HEK293 (cell line): ENCODE measurements around the gene KIAA1671.

Experiments used
- CTCF ChIP-seq: fragments of 450-650 bp; formaldehyde crosslinking; IDR thresholded peaks from 2 replicates; pipeline ENCODE4 v1.5.1; 2016; ENCODE audit warnings: missing biosample characterization, missing genetic modification characterization
- REST ChIP-seq: fragments of 450-650 bp; formaldehyde crosslinking; IDR thresholded peaks from 2 replicates; pipeline ENCODE4 v1.5.1; 2016; ENCODE audit warnings: missing biosample characterization, missing genetic modification characterization
- ZBTB20 ChIP-seq: fragments of 450-650 bp; formaldehyde crosslinking; IDR thresholded peaks from 2 replicates; pipeline ENCODE4 v1.5.1; 2016; ENCODE audit warnings: missing biosample characterization, missing genetic modification characterization
- ZNF133 ChIP-seq: fragments of 450-650 bp; formaldehyde crosslinking; IDR thresholded peaks from 2 replicates; pipeline ENCODE4 v1.5.1; 2016; ENCODE audit warnings: missing biosample characterization, missing genetic modification characterization
- ZNF239 ChIP-seq: fragments of 450-650 bp; formaldehyde crosslinking; IDR thresholded peaks from 2 replicates; pipeline ENCODE4 v1.5.1; 2016; ENCODE audit warnings: missing biosample characterization, missing genetic modification characterization
- ZNF473 ChIP-seq: fragments of 450-650 bp; formaldehyde crosslinking; IDR thresholded peaks from 2 replicates; pipeline ENCODE4 v1.5.1; 2017; ENCODE audit warnings: missing biosample characterization, missing genetic modification characterization
- ZNF549 ChIP-seq: fragments of 450-650 bp; IDR thresholded peaks from 2 replicates; pipeline ENCODE4 v1.5.1; 2018; ENCODE audit warnings: missing biosample characterization, missing genetic modification characterization, mild to moderate bottlenecking, inconsistent platforms, moderate library complexity
- ZNF623 ChIP-seq: fragments of 450-650 bp; formaldehyde crosslinking; IDR thresholded peaks from 2 replicates; pipeline ENCODE4 v1.5.1; 2016; ENCODE audit warnings: missing biosample characterization, missing genetic modification characterization
- ZNF660 ChIP-seq: fragments of 450-650 bp; IDR thresholded peaks from 2 replicates; pipeline ENCODE4 v1.5.1; 2018; ENCODE audit warnings: missing biosample characterization, mild to moderate bottlenecking, missing genetic modification characterization
- ZNF76 ChIP-seq: fragments of 450-650 bp; formaldehyde crosslinking; IDR thresholded peaks from 2 replicates; pipeline ENCODE4; 2016; ENCODE audit warnings: low read depth, missing biosample characterization, missing genetic modification characterization, borderline replicate concordance
- ZXDB ChIP-seq: fragments of 450-650 bp; formaldehyde crosslinking; IDR thresholded peaks from 2 replicates; pipeline ENCODE4 v1.5.1; 2016; ENCODE audit warnings: missing biosample characterization, missing genetic modification characterization

GRCh38 chr22:25030636-25031035 is 78.1 kb downstream of the KIAA1671 start:
- no peak for TF ChIP-seq ZNF473 (tag by site-specific recombination)
- no peak for TF ChIP-seq REST (tag by site-specific recombination)
- TF ChIP-seq CTCF (tag by site-specific recombination), result no peak
- no peak for TF ChIP-seq ZNF549
- TF ChIP-seq ZNF133 (tag by site-specific recombination), result no peak
- no peak for TF ChIP-seq ZNF660 (tag by site-specific recombination)
- TF ChIP-seq ZNF239, result no peak
- TF ChIP-seq ZNF623 (tag by site-specific recombination), result no peak
- TF ChIP-seq ZNF76, result no peak
- no peak for TF ChIP-seq ZXDB
- TF ChIP-seq ZBTB20 (tag by site-specific recombination), result no peak
